ENCODE results near the gene FAM181A.

The FAM181A gene

DNA sequence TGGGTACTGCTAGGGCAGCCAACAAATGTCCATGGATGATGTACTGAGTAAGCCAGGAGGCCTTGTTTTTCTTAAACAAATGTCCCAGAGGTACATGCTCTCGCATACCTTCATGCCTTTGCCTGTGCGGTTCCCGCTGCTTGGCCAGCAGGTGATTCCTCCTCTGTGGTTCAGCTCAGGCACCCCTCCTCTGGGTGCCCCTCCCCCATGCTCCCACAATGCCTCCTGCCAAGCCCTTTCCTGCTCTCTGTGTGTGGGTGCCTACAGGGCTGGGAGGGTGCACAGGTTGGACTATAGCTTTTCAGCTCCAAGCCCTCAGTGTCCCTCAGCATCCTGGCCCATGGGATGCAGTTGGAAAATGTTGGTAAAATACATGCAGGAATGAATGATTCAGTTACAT is 25.7 kb downstream of the FAM181A start:
- no peak for DNase-seq

DNA sequence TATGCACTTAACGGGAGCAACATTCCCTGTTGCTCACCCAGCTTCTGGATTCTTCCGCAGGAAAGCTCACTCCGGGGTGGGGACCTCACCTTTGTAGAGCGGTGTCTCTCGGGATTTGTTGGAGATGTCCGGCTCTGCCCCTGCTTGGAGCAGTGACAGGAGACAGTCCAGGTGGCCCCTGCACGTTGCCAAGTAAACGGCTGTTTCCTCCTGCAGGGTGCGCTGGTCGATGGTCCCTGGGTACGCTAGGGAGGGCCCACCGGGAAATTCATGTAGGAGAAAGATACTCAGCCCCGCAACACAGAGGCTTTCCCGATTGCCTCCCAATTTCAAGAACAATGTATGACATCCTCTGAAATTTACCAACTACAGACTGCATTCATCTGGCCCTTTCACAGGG is 26.1 kb downstream of the FAM181A start:
- no peak for DNase-seq

DNA sequence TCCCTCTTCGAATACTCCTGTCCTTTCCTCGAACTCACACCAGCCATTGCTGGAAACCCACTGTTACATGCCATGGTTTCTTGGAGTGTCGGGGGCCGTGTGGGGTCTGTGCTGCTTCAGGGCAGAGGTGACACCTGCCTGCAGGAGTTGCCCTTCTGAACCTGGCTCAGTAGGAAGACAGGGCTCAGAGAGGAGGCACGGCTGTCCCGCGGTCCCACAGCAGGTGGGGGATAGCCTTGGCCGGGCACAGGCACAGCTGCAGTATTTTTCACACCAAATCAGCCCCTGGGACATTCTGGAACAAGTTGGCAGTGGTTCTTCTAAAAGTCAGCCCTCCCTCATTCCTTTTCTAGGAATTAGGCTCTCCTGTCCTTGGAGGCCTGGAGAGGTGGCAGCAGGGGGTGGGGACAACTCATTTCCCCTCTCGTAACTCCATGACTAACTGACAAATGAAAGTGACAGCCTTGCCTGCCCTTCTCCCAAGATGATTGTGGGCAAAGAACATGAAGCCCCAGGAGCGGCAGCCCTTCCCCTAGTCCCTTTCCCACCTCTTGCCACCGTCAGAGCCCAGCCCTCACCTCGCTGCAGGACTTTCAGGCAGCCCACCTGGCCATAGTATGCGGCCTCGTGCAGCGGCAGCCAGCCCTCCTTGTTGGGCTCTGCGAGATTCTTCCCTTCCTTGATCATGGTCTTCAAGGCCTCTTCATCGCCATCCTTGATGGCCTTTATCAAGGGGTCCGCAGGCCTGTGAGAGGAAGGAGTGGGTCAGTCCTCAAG is 26.8 kb downstream of the FAM181A start:
- DNase-seq, result no peak

DNA sequence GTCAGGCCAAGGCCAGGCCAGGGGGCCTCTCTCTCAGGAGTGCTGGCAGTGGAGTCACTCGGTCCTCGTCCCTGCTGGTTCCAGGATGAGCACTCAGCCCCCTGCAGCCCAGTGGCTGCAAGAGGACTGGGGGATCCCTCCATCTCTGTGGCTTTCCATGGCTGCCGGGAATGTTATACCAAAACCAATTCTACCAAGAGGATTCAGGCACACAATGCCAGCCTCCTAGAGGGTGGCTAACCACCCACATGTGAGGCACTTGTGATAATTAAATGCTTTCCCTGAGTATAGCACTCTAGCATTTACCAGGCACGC is 27.3 kb downstream of the FAM181A start:
- no peak for DNase-seq

DNA sequence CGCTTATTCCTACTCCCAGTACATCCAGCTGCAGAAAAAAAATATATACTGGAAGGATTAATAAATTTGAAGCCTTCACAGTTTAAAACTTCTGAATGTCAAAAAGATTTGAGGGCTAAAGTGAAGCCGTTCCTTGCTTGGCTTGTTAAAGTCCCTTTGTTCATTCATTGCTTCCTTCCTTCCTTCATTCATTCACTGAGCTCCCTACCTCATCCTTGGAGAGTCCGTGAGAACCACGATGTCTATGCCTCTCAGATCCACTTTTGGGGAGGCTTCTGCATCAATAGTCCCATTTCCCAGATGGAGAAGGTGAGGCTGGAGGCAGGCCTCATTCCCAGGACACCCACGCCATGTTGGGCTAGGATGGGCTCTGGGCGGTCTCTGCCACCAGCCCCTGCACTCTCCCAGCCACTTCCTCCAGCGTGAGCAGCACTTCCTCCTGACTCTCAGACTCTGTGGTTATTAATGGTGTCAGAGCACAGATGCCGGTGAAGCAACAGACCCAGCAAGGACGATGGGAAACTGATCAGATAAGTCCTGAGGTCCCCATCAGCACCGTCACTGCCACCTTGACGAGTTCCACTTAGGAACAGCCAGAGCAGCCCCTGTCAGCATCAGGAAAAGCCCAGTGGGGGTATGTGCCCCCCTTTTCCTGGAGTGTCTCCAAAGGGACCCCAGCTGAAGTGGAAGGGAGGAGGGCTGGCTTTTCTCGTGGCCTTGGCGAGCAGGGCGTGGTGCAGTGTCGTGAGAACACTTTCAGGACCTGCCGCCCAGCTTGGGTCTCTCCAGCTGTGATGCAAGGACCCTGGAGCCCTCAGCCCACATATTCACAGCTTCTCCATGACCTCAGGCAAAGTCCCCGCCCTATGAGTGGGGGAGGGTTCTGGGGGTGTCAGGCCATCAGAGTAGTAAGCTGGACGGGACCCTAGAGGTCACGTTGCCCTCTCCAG is 28.0 kb downstream of the FAM181A start:
- DNase-seq, result no peak

DNA sequence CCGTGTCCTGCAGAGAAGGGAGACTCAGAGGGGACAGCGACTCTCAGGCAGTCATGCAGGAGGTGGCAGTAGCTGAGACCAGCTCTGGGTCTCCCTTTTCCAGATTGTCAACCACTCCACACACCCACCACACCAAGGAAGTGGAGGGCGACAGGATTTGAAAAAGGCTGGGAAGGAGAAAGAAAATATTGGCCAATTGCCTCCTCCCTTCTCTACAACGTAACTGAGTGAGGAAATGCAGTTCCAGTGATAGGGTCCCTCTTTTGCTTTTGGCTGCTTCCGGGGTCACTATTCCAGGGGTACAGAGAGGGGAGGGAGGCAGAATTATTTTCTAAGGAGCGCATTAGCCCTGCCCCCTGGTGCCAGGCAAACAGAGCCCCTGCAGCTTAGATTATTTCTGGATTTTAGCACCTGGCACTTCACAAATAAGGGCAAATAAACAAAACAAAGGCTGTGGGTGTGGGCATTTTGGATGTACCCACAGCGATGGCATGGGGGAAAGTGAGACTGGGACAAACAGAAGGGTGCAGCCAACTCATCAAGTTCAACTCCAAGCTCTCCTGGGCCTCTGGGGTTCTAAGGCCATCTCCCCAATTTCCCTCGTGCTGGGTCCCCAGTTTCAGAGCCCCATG is 28.8 kb downstream of the FAM181A start:
- no peak for DNase-seq

DNA sequence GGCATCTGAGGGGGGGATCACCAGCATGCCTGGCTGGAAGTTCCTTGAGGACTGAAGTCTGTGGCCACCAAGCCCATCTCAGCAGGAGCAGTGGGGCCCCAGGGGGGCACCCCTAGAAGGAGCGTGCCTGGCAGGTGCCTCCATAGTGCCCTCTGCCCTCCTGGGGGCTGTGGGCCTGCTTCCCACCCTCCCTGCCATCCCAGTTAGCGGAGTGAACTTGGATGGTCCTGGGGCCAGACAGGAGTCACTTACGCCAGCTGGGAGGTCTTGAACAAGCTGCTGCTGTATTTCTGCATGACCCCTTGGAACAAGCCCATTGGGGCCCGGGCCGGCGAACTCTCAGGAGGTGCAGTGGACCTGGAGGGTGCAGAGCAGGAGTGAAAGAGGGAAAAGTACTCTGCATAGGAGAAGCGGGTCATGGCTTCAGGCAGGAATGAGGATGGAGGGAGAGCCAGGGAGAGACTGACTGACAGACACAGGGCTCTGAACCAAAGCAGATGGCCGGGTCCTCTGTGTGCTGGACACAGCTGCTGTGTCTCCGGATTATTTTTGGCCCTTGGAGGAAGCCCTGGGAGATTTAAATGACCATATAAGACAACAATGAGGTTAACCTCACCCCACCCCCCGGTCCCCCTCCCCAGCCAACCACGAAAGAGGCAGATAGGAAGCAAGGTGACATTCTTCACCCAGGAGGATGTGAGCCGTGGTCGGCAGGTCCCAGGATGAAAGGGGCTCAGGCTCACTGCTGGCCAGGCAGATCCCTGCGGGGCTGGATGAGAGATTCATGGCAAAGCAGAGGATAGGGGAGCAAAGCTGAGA is 29.6 kb downstream of the FAM181A start:
- no peak for DNase-seq

DNA sequence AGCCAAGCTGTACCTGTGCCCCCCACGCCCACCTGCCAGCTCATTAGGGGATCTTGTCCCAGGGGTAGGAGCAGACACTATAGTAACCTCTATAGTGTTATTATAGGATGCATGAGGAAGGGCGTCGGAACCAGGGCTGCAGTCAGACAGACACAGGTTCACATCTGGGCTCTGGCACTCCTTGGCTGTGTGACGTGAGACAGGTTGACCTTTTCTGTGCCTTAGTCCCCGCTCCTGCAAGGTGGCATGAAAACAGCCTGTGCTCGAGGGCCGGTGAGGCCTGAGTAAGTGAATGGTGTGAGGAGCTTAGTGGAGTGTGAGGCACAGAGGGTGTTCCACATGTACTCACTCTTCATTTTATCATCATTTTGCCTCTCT is 30.2 kb downstream of the FAM181A start:
- DNase-seq, result no peak

DNA sequence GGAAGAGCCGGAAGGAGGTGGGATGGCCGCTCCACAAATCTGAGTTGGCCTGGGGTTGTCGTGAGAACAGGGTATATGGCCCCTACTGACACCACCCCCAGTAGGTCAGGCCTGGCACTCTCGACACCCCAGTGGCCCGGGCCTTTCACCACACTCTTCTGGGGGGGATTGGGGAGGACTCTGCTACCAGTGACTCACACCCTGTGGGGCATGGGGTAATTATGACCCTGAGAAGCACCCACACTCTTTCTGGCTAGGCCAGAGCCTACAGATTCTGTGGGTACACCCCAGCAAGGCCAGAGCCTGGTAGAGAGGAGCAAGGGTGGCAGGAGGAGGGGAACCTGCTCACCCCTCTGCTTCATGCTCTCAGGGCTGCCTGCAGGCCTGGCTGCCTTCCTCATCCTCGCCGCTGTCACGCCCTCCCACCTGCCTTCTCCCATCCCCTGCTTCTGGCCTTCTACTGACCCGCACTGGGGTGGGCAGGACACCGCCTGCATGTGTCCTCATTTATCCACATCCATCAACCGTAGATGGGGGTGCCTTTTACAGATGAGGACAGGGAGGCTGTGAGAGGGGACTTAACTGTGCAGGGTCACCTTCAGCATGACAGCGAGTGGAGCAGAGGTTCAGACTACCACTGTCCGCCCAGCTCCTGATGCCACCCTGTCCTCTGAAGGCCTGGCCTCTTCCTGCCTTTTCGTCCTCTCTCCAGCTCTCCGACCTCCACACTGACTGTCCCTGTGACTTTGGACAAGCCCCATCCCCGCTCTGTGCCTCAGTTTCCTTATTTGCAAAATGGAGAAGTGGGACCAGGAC is 30.8 kb downstream of the FAM181A start:
- no peak for DNase-seq

DNA sequence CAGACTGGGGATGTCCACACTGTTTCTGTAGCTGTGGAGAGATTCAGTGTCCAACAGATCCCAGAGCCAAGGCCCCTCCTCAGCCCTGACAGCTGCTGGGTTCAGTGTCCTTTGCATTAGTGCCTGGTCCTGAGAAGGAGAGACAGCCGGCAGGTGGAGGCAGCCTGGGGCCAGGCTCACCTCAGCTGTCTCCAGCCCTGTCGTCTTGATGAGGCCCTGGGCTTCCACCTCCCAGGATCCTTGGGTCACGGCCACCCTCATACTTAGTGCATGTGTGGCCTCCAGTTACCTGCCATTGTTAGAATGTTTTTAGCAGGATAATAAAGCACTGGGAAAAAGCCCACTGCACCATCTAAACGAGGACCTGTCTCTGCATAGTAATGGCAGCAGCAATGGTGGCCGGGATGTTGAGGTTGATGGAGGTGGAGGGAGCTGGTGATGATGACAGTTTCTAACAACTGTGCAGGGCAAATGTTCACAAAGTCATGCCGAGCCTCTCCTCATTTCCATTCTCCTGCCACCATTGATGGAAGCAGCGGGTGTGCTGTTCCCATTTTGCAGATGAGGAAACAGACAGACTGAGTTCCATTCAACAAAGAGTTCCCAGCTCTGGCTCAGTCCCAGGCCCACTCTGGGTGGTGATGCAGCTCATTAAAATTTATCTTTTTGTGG is 31.6 kb downstream of the FAM181A start:
- no peak for DNase-seq

DNA sequence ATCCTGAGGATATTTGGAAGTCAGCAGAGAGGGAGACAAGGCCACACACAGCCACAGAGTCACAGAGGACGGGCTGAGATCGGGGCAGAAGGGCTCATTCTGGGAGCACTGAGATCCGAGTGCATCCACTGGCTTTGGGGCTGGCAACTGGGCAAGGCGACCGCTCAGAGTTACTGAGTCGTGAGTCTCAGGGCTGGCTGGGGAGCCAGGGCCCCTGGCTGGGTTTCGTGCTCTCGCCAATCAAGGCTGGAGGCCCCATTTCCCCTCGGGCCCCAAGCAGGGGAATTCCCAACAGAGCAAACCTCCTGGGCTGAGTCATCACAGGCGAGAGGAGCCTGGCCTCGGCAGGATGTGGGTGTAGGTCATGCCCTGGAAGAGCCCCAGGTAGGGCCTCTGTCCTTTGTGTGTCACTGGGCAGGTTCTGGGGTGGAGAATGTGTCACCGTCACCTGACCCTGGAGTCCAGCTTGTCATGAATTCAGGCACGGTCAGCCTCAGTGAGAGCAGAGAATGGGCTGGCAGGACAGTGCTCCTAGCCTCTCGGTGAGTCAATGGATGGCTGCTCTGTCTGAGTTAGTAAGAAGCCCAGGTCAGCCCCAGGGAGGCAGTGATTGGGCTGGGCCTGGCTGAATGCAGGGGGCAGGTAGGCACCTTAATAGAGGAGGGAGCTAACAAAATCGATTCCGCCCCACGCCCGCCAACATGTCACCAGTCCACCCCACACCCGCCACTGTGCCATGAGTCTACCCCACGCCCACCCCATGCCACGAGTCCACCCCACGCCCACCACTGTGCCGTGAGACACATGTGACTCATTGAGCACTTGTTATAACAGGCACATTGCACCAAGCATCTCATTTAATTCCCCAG is 32.3 kb downstream of the FAM181A start:
- no peak for DNase-seq

DNA sequence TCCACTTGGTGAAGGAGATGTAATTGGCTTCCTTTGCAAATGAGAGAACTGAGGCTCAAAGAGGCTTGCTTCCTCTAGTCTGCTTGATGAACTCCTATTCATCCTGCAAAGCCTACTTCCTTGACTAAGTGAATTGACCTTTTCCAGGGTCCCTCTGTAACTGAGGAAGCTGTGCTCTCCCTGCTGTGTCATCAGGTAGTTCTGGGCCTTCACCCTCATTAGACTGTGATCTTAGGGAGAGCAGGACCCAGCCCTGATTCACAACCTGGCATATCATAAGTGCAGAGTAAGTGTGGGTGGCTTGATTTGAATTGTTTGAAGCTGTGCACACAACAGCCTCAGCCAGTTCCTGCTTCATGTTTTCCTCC is 32.9 kb downstream of the FAM181A start:
- DNase-seq, result no peak

DNA sequence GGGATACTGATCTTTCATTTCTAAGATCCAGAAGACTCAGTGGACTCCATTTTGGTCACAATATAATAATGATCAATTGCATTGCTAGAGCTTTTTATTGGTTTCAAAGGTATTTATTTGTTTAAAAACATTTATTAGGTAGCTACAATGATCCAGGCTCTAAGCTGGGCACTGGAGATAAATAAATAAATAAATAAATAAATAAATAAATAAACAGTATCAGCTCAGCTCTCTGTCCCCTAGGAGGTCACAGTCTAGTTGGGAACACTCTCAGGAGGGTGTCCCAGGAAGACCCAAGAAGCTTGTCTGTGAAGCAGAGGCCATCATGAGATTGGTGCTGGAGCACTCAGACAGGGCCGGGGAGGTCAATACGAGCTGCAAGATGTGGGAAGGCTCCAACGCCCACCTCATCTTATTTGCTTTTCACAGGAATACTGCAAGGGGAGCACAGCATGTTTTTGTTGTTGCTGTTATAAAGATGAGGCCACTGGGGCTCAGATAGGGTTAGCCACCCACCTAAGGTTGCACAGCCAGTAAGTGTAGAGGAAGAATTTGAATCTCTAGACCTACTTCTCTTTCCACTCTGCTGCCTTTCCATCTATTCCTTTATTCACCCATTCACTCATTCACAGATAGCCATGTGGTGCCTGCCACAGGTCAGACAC is 33.8 kb downstream of the FAM181A start:
- DNase-seq, result no peak

DNA sequence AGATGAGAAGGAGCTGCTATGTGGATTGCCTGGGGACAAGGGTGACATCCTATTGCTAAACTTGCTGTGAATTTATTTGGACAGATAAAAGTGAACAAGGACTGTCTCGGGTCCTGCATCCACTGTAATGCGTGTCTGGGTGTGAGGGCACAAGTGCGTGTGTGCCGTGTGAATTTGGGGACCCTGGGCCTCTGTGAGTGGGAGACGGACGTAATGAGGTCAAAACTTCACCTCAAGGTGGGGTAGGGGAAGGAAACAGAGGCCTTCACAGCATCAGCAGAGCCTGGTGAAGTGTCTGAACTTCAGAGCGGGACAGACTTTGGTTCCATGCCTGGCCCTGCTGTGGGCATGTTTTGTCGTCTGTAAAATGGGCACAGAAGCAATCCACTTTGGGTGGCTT is 34.5 kb downstream of the FAM181A start:
- no peak for DNase-seq

DNA sequence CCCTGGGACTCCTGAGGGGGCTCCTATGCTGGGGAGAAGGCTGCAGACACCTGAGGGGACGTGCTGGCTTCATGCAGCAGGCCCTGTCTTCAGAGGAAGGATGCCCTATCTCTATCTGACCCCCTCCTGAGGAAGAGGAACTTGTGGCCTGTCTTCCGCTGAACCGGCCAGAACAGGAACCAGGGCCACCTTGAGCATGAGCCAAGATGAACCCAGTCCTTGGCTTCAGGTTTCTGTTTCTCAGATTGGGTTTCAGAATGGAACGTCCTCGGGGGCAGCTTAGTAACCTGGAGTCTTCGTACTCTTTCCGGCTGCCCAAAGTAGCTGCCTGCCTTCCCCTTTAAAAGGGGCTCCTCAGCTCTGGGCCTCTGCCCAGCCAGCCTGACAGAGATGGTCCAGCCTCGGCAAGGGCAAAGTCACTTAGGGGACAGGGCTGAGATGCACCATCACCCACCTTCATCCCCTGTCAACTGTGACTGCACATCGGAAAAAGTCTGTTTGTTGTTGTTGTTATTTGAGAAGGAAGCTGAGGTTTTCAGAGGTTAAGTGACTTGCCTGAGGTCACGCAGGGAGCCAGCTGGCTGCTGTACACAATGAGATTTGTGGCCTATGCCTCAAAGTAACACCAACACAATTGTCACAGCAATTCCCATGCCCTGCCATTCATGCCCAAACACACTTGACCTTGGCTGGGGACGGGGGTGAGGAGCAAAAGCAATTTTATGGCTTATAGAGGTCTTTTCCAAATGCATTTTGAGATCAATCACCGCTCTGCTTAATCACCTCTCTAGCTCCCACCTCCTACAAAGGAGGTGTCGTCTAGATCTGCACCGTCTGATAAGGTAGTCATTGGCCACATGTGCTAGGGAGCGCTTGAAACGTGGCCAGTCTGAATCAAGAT is 35.8 kb downstream of the FAM181A start:
- no peak for DNase-seq

DNA sequence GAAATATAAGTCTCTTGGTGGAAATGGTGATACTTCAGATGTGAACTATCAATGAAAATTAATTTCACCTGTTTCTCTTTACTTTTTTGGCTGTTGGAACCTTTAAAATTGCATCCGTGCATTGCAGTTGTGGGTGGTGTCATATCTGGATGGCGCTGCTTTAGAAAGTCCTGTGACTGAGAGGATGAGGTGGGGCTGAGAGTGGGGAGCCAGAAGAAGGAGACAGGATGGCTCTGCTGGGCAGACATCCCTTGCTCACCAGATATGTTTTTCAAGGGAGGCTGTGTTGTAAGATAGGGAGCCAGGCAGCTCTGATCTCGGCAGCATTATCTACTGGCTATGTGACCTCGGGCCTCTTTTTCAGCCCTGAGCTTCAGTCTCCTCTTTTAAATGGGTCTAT is 36.5 kb downstream of the FAM181A start:
- no peak for DNase-seq

DNA sequence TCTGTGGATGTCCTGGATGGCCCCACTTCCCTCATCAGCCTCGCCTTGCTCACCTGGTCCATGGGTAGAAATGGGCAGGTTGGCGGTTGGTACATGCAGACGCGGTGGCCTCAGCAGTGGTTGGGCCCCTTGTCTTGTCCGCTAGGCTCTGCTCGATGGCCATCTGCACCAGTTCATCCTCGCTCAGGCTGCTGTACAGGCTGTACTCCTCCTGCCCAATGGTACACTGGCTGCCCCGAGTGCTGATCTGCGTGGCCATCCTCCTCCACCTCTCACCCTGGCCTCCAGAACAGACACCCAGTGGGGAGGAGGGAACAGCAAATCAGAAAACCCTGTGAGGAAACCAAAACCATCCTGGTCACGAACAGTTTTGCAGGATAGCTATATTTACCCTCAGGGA is 37.1 kb downstream of the FAM181A start:
- DNase-seq, result no peak

DNA sequence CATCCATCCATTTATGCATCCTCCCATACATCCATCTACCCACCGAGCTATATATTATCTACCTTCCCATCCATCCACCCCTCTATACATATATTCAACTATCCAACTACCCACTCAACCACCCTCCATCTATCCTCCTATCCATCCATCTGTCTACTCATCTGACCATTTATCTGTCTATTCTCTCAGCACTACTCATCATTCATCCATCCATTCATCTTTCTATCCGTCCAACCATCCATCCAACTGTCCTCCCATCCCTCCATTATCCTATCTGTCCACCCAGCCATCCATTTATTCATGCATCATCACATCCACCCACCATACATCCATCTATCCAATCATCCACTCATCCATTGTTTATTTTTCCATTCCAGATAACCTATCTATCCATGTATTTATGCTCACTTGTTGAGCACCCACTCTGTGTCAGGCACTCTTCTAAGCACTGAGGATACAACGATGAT is 37.7 kb downstream of the FAM181A start:
- DNase-seq, result no peak
